GM21390 (cell line): ENCODE data around the gene TMEM25.
"Not testable (repeated sequence)": the region's sequence is repeated elsewhere in the genome, so short reads cannot be mapped to it uniquely, and the experiment has no call there.

Experiments used
- ATAC-seq: cut with Tn5 transposase; IDR thresholded peaks from one replicate; pipeline ENCODE4 v1.9.1; 2021; ENCODE audit not compliant: unreplicated experiment

TMEM25 gene

DNA sequence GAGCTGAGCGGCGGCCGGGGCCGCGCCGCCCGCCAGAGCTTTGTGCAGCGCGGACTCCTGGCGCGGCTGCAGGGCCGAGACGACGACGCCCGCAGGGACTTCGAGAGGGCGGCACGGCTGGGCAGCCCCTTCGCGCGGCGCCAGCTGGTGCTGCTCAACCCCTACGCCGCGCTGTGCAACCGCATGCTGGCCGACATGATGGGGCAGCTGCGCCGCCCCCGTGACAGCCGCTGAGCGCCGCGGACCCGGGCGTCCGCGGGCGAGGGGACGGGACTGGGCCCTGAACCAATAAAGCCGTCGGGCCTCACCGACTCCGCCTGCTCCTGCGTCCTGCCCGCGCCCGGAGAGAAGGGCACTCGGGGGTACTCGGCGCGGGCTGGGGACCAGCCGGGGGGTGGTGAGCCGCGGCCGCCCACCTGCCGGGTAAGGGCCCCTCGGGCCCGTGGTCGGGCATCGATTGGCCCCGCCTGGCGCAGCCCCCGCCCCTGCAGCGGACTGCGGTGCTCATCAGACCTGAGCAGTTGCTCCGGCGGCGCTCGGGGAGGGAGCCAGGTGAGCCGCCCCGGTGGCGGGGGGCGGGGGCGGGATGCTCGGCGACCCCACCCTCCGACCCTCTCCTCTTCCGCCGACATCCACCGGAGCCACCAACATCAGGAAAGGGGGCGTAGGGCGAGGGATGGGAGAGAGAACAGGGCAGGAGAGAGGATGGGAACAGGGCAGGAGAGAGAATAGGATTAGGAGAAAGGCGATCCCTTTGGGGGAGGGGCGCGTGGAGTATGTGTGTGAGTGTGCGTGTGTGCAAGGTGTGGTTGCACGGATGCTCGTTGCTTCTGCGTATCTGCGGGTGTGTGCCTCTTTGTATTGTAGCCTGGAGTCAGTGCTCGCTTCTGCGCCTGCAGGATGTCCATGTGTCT lies at the start of gene TMEM25:
TMEM25 (plus strand) TSS at position 510 of the 914 bp plus-strand sequence. CDS start 610 bp downstream, outside the sequence.
- ATAC-seq, result peak; percentile 61

DNA sequence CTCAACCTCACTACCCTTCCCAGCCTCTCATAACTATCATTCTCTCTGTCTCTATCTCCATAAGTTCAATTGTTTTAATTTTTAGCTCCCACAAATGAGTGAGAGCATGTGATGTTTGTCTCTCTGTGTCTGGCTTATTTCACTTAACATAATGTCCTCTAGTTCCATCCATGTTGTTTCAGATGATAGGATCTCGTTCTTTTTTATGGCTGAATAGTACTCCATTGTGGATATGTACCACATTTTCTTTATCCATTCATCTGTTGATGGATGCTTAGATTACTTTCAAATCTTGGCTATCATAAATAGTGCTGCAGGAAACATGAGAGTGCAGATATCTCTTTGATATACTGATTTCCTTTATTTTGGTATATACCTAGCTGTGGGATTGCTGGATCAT lies 49.8 kb upstream of the TMEM25 start:
- ATAC-seq, result not testable (repeated sequence)

DNA sequence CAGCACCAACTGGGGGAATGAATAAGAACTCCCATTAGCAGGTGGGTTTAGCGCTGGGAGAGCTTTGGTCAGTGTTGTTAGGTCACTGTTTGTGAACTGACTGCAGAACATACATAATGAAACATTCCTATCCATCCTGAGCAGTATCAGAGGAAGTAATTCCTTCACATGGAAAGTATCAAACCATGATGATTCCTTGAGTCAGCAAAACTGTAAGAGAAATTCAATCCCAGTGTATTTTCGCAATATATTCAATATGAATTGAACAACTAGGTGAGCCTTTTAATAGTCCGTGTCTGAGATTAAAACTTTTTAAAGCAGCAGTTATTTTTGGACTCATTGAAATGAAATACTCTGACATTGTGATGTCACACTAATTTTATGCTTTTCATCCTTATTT lies 46.6 kb upstream of the TMEM25 start:
- ATAC-seq, result no peak

DNA sequence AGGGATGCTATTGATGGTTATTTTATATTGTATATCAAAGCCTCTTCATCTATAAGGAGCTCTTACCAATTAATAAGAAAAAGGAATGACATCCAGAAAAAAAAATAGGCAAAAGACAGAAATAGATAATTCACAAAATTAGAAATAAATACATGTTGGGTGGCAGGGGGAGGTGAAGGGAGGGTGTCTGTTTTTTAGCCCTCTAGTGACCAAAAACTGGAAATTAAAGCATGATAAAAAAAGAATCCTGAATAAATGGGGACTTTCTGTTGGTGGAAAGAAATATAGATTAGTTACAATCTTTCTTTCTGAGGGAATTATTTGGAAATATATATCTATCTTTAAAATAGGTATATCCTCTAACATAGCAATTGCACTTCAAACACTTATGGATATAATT lies 45.7 kb upstream of the TMEM25 start:
- no peak for ATAC-seq

DNA sequence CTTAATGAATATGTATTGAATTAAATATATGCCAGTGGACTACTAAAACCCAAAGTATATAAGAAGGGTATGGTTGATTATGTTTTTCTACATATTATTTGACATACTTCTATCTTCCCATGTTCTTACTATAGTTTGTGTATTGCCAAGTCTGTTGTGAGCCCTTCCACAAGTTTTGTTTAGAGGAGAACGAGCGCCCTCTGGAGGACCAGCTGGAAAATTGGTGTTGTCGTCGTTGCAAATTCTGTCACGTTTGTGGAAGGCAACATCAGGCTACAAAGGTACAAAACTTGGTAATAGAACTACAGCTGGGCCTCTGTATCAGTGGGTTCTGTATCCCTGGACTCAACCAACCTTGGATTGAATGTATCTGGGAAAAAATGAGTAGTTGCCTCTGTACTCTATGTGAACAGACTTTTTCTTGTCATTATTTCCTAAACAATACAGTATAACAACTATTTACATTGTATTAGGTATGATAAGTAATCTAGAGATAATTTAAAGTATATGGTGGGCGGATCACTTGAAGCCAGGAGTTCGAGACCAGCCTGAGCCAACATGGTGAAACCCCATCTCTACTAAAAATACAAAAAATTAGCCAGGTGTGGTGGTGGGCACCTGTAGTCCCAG lies 42.4 kb upstream of the TMEM25 start:
- ATAC-seq, result no peak

DNA sequence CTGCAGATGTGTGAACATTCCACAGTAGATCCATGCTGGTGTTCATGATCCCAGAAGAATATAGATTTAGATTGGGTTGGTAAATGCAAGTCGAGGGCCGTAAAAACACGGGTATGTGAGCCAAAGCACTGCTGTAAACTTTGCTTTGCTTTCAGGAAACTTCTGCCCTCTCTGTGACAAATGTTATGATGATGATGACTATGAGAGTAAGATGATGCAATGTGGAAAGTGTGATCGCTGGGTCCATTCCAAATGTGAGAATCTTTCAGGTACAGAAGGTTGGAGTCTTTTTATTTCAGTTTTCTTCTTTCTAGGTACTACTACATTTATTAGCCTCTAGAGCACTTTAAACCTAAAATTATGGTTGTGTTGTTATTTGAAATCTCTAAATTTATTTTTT lies 40.0 kb upstream of the TMEM25 start:
- ATAC-seq, result no peak

DNA sequence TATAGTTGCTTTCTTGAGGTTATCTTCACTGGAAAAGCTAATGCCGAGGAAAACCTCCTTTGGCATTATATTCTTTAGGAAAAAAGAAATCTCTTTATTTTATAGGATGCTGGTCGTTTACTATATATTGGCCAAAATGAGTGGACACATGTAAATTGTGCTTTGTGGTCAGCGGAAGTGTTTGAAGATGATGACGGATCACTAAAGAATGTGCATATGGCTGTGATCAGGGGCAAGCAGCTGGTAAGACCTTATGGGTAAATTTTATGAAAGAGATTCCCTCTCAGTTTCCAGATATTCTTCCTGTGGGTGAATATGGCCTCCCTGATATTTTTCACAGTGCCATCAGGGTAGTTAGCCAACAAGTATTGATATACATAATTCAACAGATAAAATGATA lies 33.2 kb upstream of the TMEM25 start:
- ATAC-seq, result no peak

DNA sequence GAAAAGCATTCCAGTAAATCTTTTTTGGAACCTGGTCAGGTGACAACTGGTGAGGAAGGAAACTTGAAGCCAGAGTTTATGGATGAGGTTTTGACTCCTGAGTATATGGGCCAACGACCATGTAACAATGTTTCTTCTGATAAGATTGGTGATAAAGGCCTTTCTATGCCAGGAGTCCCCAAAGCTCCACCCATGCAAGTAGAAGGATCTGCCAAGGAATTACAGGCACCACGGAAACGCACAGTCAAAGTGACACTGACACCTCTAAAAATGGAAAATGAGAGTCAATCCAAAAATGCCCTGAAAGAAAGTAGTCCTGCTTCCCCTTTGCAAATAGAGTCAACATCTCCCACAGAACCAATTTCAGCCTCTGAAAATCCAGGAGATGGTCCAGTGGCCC lies 27.8 kb upstream of the TMEM25 start:
- no peak for ATAC-seq

DNA sequence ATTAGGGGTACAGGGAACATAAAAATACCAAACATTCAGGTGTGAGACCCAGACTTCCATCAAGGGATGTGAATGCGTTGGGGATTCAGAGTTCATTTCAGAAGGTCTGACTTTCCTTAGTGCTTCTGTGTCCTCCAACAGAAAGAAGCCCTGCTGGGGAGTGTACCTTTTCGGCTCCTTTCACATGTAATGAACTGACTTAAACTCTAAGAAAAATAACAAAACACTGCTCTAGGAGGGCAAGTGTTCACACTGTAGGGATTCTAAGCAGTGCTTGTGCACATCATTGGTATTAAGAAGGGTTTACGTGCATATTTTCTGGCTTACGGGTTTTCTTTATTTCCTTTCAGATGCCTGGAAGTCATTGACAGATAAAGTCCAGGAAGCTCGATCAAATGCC lies 19.4 kb upstream of the TMEM25 start:
- ATAC-seq, result no peak

DNA sequence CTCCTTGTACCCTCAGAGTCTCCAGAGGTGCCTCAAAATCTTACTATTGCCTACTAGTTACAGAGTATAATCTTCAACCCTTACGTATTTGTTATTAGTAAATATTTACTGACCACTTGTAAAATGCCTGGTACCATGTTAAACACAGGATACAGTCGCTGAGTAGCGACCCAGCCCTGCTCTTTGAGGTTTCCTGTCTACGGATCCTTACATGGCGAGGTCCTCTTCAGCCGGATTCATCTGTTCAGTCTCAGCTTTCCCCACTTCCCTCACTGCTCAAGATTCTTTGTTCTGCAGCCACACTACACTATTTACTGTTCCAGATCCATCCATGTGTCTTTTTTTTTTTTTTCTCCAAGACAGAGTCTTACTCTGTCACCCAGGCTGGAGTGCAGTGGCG lies 16.9 kb upstream of the TMEM25 start:
- no peak for ATAC-seq

DNA sequence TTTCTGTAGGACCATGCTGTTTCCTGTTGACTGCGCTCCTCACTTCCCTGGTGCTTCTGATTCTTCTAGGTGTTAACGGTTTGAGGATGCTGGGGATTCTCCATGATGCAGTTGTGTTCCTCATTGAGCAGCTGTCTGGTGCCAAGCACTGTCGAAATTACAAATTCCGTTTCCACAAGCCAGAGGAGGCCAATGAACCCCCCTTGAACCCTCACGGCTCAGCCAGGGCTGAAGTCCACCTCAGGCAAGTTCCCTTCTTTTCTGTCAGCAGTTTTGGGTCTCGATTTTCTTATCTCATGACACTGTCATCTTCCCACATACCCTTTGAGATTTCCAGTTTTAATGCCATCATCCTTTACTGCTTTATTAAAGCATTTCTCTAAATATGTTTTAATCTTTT lies 11.4 kb upstream of the TMEM25 start:
- ATAC-seq, result no peak

DNA sequence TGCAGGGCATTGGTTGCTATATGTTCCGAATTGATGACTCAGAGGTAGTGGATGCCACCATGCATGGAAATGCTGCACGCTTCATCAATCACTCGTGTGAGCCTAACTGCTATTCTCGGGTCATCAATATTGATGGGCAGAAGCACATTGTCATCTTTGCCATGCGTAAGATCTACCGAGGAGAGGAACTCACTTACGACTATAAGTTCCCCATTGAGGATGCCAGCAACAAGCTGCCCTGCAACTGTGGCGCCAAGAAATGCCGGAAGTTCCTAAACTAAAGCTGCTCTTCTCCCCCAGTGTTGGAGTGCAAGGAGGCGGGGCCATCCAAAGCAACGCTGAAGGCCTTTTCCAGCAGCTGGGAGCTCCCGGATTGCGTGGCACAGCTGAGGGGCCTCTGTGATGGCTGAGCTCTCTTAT lies 9.1 kb upstream of the TMEM25 start:
- ATAC-seq, result no peak

DNA sequence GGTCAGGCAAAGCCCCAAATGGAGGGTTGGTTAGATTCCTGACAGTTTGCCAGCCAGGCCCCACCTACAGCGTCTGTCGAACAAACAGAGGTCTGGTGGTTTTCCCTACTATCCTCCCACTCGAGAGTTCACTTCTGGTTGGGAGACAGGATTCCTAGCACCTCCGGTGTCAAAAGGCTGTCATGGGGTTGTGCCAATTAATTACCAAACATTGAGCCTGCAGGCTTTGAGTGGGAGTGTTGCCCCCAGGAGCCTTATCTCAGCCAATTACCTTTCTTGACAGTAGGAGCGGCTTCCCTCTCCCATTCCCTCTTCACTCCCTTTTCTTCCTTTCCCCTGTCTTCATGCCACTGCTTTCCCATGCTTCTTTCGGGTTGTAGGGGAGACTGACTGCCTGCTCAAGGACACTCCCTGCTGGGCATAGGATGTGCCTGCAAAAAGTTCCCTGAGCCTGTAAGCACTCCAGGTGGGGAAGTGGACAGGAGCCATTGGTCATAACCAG lies 8.4 kb upstream of the TMEM25 start:
- no peak for ATAC-seq

DNA sequence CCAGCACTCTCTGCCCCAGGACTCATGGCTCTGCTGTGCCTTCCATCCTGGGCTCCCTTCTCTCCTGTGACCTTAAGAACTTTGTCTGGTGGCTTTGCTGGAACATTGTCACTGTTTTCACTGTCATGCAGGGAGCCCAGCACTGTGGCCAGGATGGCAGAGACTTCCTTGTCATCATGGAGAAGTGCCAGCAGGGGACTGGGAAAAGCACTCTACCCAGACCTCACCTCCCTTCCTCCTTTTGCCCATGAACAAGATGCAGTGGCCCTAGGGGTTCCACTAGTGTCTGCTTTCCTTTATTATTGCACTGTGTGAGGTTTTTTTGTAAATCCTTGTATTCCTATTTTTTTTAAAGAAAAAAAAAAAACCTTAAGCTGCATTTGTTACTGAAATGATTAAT lies 6.6 kb upstream of the TMEM25 start:
- no peak for ATAC-seq

DNA sequence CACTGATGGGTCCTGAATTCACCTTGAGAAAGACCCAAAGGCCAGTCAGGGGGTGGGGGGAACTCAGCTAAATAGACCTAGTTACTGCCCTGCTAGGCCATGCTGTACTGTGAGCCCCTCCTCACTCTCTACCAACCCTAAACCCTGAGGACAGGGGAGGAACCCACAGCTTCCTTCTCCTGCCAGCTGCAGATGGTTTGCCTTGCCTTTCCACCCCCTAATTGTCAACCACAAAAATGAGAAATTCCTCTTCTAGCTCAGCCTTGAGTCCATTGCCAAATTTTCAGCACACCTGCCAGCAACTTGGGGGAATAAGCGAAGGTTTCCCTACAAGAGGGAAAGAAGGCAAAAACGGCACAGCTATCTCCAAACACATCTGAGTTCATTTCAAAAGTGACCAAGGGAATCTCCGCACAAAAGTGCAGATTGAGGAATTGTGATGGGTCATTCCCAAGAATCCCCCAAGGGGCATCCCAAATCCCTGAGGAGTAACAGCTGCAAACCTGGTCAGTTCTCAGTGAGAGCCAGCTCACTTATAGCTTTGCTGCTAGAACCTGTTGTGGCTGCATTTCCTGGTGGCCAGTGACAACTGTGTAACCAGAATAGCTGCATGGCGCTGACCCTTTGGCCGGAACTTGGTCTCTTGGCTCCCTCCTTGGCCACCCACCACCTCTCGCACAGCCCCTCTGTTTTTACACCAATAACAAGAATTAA lies 6.1 kb upstream of the TMEM25 start:
- no peak for ATAC-seq

DNA sequence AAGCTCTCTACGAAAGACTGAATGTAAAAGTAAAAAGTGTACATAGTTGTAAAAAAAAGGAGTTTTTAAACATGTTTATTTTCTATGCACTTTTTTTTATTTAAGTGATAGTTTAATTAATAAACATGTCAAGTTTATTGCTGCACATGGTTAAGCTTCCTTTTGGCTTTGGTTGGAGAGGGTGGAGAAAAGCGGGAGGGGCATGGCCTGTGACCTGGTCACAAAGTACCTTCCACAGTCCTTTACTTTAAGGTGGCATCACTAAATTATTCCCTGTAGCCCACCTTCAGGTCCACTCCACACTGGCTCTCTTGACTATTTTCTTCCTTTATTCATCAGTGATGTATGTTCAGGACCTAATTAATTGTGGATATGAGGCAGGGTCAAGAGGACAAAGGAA lies 4.3 kb upstream of the TMEM25 start:
- ATAC-seq, result no peak

DNA sequence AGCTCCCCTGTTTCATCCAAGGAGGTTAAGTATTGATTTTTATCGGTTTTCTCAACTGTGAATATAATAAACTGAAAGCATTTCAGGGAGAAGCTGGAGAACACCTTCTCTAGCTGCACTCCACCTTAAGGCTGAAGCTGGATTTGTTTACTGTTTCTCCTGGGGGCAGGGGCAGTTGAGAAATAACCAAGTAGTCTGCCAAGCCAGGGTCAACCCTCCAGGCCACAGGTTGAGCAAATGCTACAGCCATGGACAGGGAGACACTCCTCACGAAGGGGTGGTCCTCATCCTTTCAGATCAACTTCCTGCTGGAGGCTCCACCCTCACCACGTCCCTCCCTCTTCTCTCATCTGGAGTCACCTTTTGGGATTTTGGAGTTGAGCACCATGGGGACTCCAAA lies 3.9 kb upstream of the TMEM25 start, which contains the start of gene TTC36:
TTC36 (plus strand) TSS at position 366 of the 400 bp plus-strand sequence; CDS start at position 387, 21 bp downstream.
- no peak for ATAC-seq

DNA sequence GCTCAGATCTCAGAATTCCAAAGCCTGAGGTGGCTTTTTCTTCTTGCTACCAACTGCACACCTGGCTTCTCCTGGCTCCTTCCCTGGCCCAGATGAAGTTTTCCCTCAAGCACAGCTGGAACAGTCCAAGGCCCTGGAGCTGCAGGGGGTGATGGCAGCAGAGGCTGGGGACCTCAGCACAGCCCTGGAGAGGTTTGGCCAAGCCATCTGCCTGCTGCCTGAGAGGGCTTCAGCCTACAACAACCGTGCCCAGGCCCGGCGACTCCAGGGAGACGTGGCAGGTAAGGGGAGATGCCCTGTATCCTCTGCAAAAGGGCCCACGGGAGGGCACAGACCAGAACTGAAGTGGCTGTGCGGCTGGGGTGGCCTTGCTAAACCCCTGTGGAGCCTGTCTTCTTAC lies 2.5 kb upstream of the TMEM25 start:
- no peak for ATAC-seq

DNA sequence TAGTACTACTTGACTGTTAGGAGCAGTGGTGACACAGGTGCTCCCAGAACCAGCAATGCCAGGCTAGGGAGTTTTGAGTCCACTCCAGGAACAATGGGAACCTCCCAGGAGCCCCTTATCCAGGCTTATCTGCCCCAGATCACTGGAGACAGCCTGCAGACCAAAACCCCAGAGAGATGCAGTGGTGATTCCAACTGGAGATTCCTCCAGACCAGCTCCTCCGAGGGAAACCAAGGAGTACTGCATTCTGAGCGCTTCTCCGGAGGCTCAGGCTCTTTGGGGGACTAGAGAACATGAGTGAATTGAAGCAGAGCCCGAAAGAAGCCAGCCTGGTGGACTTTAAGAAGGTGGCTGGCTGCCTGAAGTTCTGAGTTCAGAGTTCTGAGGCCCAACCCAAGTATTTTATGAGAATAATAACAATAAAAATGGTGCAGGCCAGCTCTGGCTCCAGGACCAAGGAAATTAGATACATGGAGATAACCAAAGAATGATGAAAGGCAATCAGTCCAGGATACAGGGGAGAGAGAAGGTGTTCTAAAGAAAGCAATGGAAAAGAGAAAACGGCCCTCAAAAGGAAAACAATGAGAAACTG lies 1.3 kb upstream of the TMEM25 start:
- no peak for ATAC-seq

DNA sequence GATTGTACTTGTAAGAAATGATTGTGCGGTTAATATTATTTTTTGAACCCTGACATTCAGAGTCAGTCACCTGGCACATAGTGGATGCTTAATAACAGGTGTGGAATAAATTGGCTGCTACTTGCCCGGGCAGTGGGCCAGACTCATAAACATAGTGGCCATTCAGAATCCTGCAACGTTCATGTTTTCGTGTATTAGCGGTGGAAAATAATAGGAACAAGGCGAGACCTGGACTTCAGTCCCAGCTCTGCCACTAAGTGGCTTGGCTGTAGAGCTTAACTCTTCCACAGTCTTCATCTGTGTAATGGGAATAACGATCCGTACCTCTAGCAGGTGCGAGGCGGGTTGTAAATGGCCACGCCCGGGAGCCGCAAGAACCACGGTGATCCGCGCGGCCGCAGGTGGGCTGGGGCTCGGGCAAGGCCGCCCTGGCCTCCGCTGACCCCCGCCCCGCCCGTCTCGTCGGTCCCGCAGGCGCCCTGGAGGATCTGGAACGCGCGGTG lies 761 bp upstream of the TMEM25 start:
- peak; percentile 11 for ATAC-seq

DNA sequence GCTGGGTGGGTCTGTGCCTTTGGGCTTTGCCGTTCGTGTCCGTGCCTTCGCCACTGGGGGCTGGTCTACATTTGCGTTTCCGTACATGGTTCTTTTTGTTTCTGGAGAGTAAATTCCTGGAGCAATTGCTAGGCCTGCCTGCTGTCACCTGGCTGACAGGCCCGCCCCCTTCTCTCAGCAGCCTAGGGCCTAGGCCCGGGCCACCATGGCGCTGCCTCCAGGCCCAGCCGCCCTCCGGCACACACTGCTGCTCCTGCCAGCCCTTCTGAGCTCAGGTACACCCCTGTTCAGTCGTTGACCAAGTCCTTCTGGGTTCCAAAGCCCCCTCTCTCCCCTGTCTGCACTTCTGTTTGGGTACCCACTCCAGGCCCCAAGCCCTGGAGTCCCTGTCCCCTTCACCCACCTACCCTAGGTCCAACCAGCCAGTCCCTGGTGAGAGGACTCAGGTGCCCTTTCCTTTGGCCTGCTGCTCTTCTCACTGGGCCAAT lies 649 bp downstream of the TMEM25 start:
- no peak for ATAC-seq
